ENCODE measurements around the gene PDXP.

The PDXP gene

GRCh38 chr22:37626556-37627075 lies 31.9 kb upstream of the PDXP start:
- TF ChIP-seq OSR1 (CRISPR knock-in tag; IDR thresholded peaks at IDR 0.05) (no peak), ZC3H10 (CRISPR knock-in tag; IDR thresholded peaks at IDR 0.05) (no peak), TOX (CRISPR knock-in tag; IDR thresholded peaks at IDR 0.05; ENCODE audit: borderline replicate concordance) (no peak), CREB5 (CRISPR knock-in tag; IDR thresholded peaks at IDR 0.05; ENCODE audit: low read depth) (no peak), ESRRG (CRISPR knock-in tag; IDR thresholded peaks at IDR 0.05) (no peak), SNAI2 (CRISPR knock-in tag; IDR thresholded peaks at IDR 0.05) (no peak), CSDC2 (CRISPR knock-in tag; IDR thresholded peaks at IDR 0.05) (no peak), PPARA (CRISPR knock-in tag; IDR thresholded peaks at IDR 0.05; ENCODE audit: borderline replicate concordance) (no peak), ZFP3 (CRISPR knock-in tag; IDR thresholded peaks at IDR 0.05) (no peak), PATZ1 (CRISPR knock-in tag; IDR thresholded peaks at IDR 0.05; ENCODE audit: borderline replicate concordance) (no peak), ZNF8 (CRISPR knock-in tag; IDR thresholded peaks at IDR 0.05) (no peak)
- no peak for ATAC-seq

GRCh38 chr22:37627121-37627520 lies 31.4 kb upstream of the PDXP start:
- TF ChIP-seq ARNTL (CRISPR knock-in tag; IDR thresholded peaks at IDR 0.05; ENCODE audit: borderline replicate concordance, low read depth) (no peak), CSDC2 (CRISPR knock-in tag; IDR thresholded peaks at IDR 0.05) (no peak), PPARA (CRISPR knock-in tag; IDR thresholded peaks at IDR 0.05; ENCODE audit: borderline replicate concordance) (no peak), TSHZ2 (CRISPR knock-in tag; IDR thresholded peaks at IDR 0.05) (no peak), POU6F1 (CRISPR knock-in tag; IDR thresholded peaks at IDR 0.05; ENCODE audit: borderline replicate concordance, low read depth) (no peak), ZNF8 (CRISPR knock-in tag; IDR thresholded peaks at IDR 0.05) (no peak), SNAI2 (CRISPR knock-in tag; IDR thresholded peaks at IDR 0.05) (no peak)
- no peak for ATAC-seq

- no peak for ATAC-seq
- no peak for TF ChIP-seq SNAI2 (CRISPR knock-in tag; IDR thresholded peaks at IDR 0.05)
- TF ChIP-seq BACH2 (CRISPR knock-in tag; IDR thresholded peaks at IDR 0.05; ENCODE audit: borderline replicate concordance) = no peak
- no peak for TF ChIP-seq ZFP3 (CRISPR knock-in tag; IDR thresholded peaks at IDR 0.05)
- TF ChIP-seq ZNF565 (CRISPR knock-in tag; conservative IDR thresholded peaks at IDR 0.05; ENCODE audit: low read depth) = no peak
- no peak for TF ChIP-seq GLIS3 (CRISPR knock-in tag; IDR thresholded peaks at IDR 0.05)
Observed at GRCh38 chr22:37627545-37627944, 31.0 kb upstream of the PDXP start.

GRCh38 chr22:37628830-37629229 lies 29.7 kb upstream of the PDXP start:
- no peak for ATAC-seq
- no peak for TF ChIP-seq TCF4 (CRISPR knock-in tag; IDR thresholded peaks at IDR 0.05; ENCODE audit: borderline replicate concordance)
- no peak for TF ChIP-seq BACH2 (CRISPR knock-in tag; IDR thresholded peaks at IDR 0.05; ENCODE audit: borderline replicate concordance)

- no peak for ATAC-seq
- TF ChIP-seq CREB5 (CRISPR knock-in tag; IDR thresholded peaks at IDR 0.05; ENCODE audit: low read depth) (no peak), RARB (CRISPR knock-in tag; IDR thresholded peaks at IDR 0.05) (no peak), SNAI2 (CRISPR knock-in tag; IDR thresholded peaks at IDR 0.05) (no peak), ZNF565 (CRISPR knock-in tag; conservative IDR thresholded peaks at IDR 0.05; ENCODE audit: low read depth) (no peak), ZNF70 (CRISPR knock-in tag; IDR thresholded peaks at IDR 0.05) (no peak), TSHZ2 (CRISPR knock-in tag; IDR thresholded peaks at IDR 0.05) (no peak), OSR1 (CRISPR knock-in tag; IDR thresholded peaks at IDR 0.05) (no peak), CSRNP3 (CRISPR knock-in tag; IDR thresholded peaks at IDR 0.05) (no peak)
Observed at GRCh38 chr22:37629928-37630327, 28.6 kb upstream of the PDXP start.
